ENCODE measurements around the gene ZNF418.

The ZNF418 gene

GRCh38 chr19:57934820-57935665 is at the start of gene ZNF418:
TSS of gene ZNF418 (minus strand) at chr19:57935402. CDS start at chr19:57933822, 1,580 bp downstream.
- Histone ChIP-seq H3K4me3 (peak within 1 kb of the TSS; percentile 36 to 66 (median 48)), H3K27ac (peak within 1 kb of the TSS in 18 of 21 experiments; percentile 19 to 81 (median 63))

GRCh38 chr19:57978586-57979289 is 43.5 kb upstream of the ZNF418 start:
- Histone ChIP-seq H3K4me3 (no peak overlapping the region), H3K27ac (no peak overlapping the region)

- H3K4me3 ChIP-seq, result no peak within 1 kb of the TSS
- H3K27ac ChIP-seq, result no peak within 1 kb of the TSS
Observed at GRCh38 chr19:57974434-57974833, 39.2 kb upstream of the ZNF418 start, which contains the start of gene C19orf18. TSS of gene C19orf18 (minus strand) at chr19:57974534. CDS start at chr19:57974432, 102 bp downstream.

- no peak overlapping the region for H3K27ac ChIP-seq
- no peak overlapping the region for H3K4me3 ChIP-seq
Observed at GRCh38 chr19:57964761-57965160, 29.6 kb upstream of the ZNF418 start.

- H3K4me3 ChIP-seq, result no peak overlapping the region
- no peak overlapping the region for H3K27ac ChIP-seq
Observed at GRCh38 chr19:57961785-57962184, 26.6 kb upstream of the ZNF418 start.

- Histone ChIP-seq H3K4me3 (no peak overlapping the region), H3K27ac (no peak overlapping the region)
Observed at GRCh38 chr19:57954996-57955395, 19.8 kb upstream of the ZNF418 start.

GRCh38 chr19:57949702-57950101 is 14.5 kb upstream of the ZNF418 start:
- Histone ChIP-seq H3K27ac (no peak overlapping the region), H3K4me3 (no peak overlapping the region)

- no peak overlapping the region for H3K27ac ChIP-seq
- no peak overlapping the region for H3K4me3 ChIP-seq
Observed at GRCh38 chr19:57949296-57949695, 14.1 kb upstream of the ZNF418 start.

GRCh38 chr19:57947419-57948134 is 12.4 kb upstream of the ZNF418 start, which contains the start of gene ZNF256:
TSS of gene ZNF256 (minus strand) at chr19:57947706. CDS start at chr19:57947474, 232 bp downstream.
- Histone ChIP-seq H3K4me3 (peak within 1 kb of the TSS; percentile 54 to 96 (median 83)), H3K27ac (peak within 1 kb of the TSS in 19 of 21 experiments; percentile 30 to 93 (median 82))

- Histone ChIP-seq H3K27ac (peak overlapping the region in 19 of 21 experiments; percentile 30 to 93 (median 82)), H3K4me3 (peak overlapping the region; percentile 54 to 96 (median 83))
Observed at GRCh38 chr19:57947088-57947418, 11.9 kb upstream of the ZNF418 start.

GRCh38 chr19:57946316-57946715 is 11.1 kb upstream of the ZNF418 start:
- H3K27ac ChIP-seq, result no peak overlapping the region
- H3K4me3 ChIP-seq, result peak overlapping the region in 4 of 7 experiments; percentile 54 to 96 (median 79)

- no peak overlapping the region for H3K4me3 ChIP-seq
- H3K27ac ChIP-seq, result no peak overlapping the region
Observed at GRCh38 chr19:57941593-57941992, 6.4 kb upstream of the ZNF418 start.

- Histone ChIP-seq H3K27ac (no peak overlapping the region), H3K4me3 (no peak overlapping the region)
Observed at GRCh38 chr19:57935731-57936130, 529 bp upstream of the ZNF418 start.

GRCh38 chr19:57927587-57927986 is 7.6 kb downstream of the ZNF418 start:
- Histone ChIP-seq H3K27ac (no peak overlapping the region), H3K4me3 (no peak overlapping the region)

GRCh38 chr19:57916168-57916995 is 18.8 kb downstream of the ZNF418 start, which contains the start of gene ZNF417:
TSS of gene ZNF417 (minus strand) at chr19:57916592. CDS start at chr19:57916411, 181 bp downstream.
- H3K4me3 ChIP-seq, result peak within 1 kb of the TSS; percentile 67 to 97 (median 84)
- peak within 1 kb of the TSS; percentile 37 to 93 (median 84) for H3K27ac ChIP-seq

- Histone ChIP-seq H3K4me3 (no peak overlapping the region), H3K27ac (no peak overlapping the region)
Observed at GRCh38 chr19:57914531-57914930, 20.7 kb downstream of the ZNF418 start.

- no peak overlapping the region for H3K27ac ChIP-seq
- no peak overlapping the region for H3K4me3 ChIP-seq
Observed at GRCh38 chr19:57907394-57907793, 27.8 kb downstream of the ZNF418 start.

GRCh38 chr19:57905258-57905657 is 29.9 kb downstream of the ZNF418 start:
- Histone ChIP-seq H3K27ac (no peak overlapping the region), H3K4me3 (no peak overlapping the region)

- H3K27ac ChIP-seq, result no peak overlapping the region
- no peak overlapping the region for H3K4me3 ChIP-seq
Observed at GRCh38 chr19:57903618-57904184, 31.5 kb downstream of the ZNF418 start.
